K562 (cell line): ENCODE data around the gene CUX1. TPM values are rescaled to one million over a fixed set of nuclear protein-coding genes. Genes with fewer than 3 reads are reported as not detected.

ENCODE experiments used
- ATAC-seq: fragments of 200-7000 bp; cut with Tn5 transposase; 3 replicates; pipeline ENCODE4 v1.9.1; 2020; ENCODE audit warnings: moderate library complexity
- BruUV-seq: library from RNA; stranded (reverse); fragments of 400-500 nt; replicated peaks from 2 replicates; lab custom pipeline; 2021; lab: Mats Ljungman, UMichigan
- CTCF ChIA-PET: fragments of 300-600 bp; formaldehyde crosslinking; extraction: SDS; loops from one replicate; lab custom pipeline; 2021; ENCODE audit warnings: low intra/inter-chr PET ratio; lab: Yijun Ruan, JAX
- POLR2A ChIA-PET: fragments of 300-600, 350-650 bp; sonication (Branson Sonifier 250); formaldehyde crosslinking; extraction: SDS; loops from one replicate; lab custom pipeline; 2021; ENCODE audit warnings: antibody characterized with exemption, inconsistent platforms; lab: Yijun Ruan, JAX
- DNase-seq, 4 experiments: peaks; one replicate each; pipeline versions ENCODE4 v3.0.0 to v3.0.0-alpha.2; 2011 to 2018; ENCODE audit warnings: low spot score in 3 of 4, mixed read lengths in 3 of 4; ENCODE audit errors: extremely low read depth in 1 of 4
- FAIRE-seq: peaks from 2 replicates; lab custom pipeline; 2011; peaks lifted over from hg19 to GRCh38; lab: Jason Lieb, UNC
- H2AFZ ChIP-seq: 2 replicates; pipeline ENCODE4 v1.6.0; 2011; ENCODE audit warnings: low read depth, low read length, control low read depth, inconsistent platforms
- H3K27ac ChIP-seq: fragments of 200-600 bp; 3 replicates; pipeline ENCODE4 v1.8.0; 2011; ENCODE audit warnings: low read depth, mild to moderate bottlenecking, control low read depth, inconsistent platforms, low read length, moderate library complexity, mixed read lengths; ENCODE audit errors: extremely low read depth
- H3K27me3 ChIP-seq, 2 experiments: fragments of 300-600 bp in 1 of 2; 2 replicates in 1 of 2; 3 replicates in 1 of 2; pipeline versions ENCODE4 v1.6.0 to v1.8.0; 2011; ENCODE audit warnings: inconsistent platforms in 2 of 2, low read length in 2 of 2, mild to moderate bottlenecking in 1 of 2, mixed read lengths in 1 of 2, moderate library complexity in 1 of 2; ENCODE audit not compliant: control insufficient read depth in 2 of 2, insufficient read depth in 2 of 2
- H3K36me3 ChIP-seq: fragments of 300-600 bp; 3 replicates; pipeline ENCODE4 v1.8.0; 2011; ENCODE audit warnings: mild to moderate bottlenecking, low read length, inconsistent platforms; ENCODE audit not compliant: control insufficient read depth, insufficient read depth
- H3K4me1 ChIP-seq, 2 experiments: fragments of 200-600 bp in 1 of 2; replicated peaks in 1 of 2; 2 replicates in 1 of 2; 3 replicates in 1 of 2; pipeline versions ENCODE4 v1.5.1 to v1.8.0; 2011; ENCODE audit warnings: inconsistent platforms in 2 of 2, low read length in 2 of 2, mild to moderate bottlenecking in 1 of 2, mixed read lengths in 1 of 2, moderate library complexity in 1 of 2; ENCODE audit not compliant: control insufficient read depth in 2 of 2, insufficient read depth in 2 of 2
- H3K4me2 ChIP-seq: 2 replicates; pipeline ENCODE4 v1.6.1; 2011; ENCODE audit warnings: low read length, control low read depth, inconsistent platforms, mixed read lengths; ENCODE audit not compliant: insufficient read depth
- H3K4me3 ChIP-seq: fragments of 200-600 bp; sonication (generic), shearing (Covaris generic); 2 replicates; pipeline ENCODE4 v1.5.1; 2016; ENCODE audit warnings: control low read depth, inconsistent platforms
- H3K79me2 ChIP-seq: fragments of 200-600 bp; 3 replicates; pipeline ENCODE4 v1.8.0; 2011; ENCODE audit warnings: low read length, inconsistent platforms; ENCODE audit not compliant: control insufficient read depth, insufficient read depth
- H3K9ac ChIP-seq, 2 experiments: 2 replicates each; pipeline versions ENCODE4 v1.6.0 to v1.6.1; 2011; ENCODE audit warnings: low read depth in 2 of 2, low read length in 2 of 2, control low read depth in 1 of 2, inconsistent platforms in 1 of 2, mild to moderate bottlenecking in 1 of 2, mixed read lengths in 1 of 2; ENCODE audit not compliant: insufficient read depth in 1 of 2
- H3K9me1 ChIP-seq: one replicate; pipeline ENCODE4 v1.6.0; 2011; ENCODE audit warnings: inconsistent platforms, mild to moderate bottlenecking, low read length, moderate library complexity; ENCODE audit not compliant: control insufficient read depth, insufficient read depth
- H3K9me3 ChIP-seq: replicated peaks from 2 replicates; pipeline ENCODE4 v1.5.1; 2011; ENCODE audit warnings: low read depth, low read length, inconsistent platforms; ENCODE audit not compliant: control insufficient read depth, insufficient read depth
- H4K20me1 ChIP-seq: replicated peaks from 2 replicates; pipeline ENCODE4 v1.6.1; 2011; ENCODE audit warnings: low read length, inconsistent platforms, mixed read lengths; ENCODE audit not compliant: control insufficient read depth, insufficient read depth
- BACH1 ChIP-seq: fragments of 200-800 bp; sonication (Bioruptor generic); IDR thresholded peaks from 2 replicates; pipeline ENCODE4 v1.6.1; 2016; ENCODE audit warnings: missing genetic modification characterization, missing compliant biosample characterization
- PML ChIP-seq: IDR thresholded peaks from 2 replicates; pipeline ENCODE4 v1.6.1; 2012; ENCODE audit warnings: low read length, inconsistent platforms
- RBM34 ChIP-seq: fragments of 200-400 bp; formaldehyde crosslinking; IDR thresholded peaks from 2 replicates; pipeline ENCODE4 v1.6.1; 2018; ENCODE audit warnings: low read length, borderline replicate concordance; ENCODE audit not compliant: insufficient read depth
- RFX1 ChIP-seq: fragments of 450-650 bp; IDR thresholded peaks from 2 replicates; pipeline ENCODE4 v1.6.1; 2016; ENCODE audit warnings: mild to moderate bottlenecking, moderate library complexity
- RHOXF2B ChIP-seq: fragments of 250-450 bp; sonication (Bioruptor Pico); conservative IDR thresholded peaks from 2 replicates; pipeline ENCODE4 v1.5.1; 2021
- SMARCA5 ChIP-seq: fragments of 450-650 bp; IDR thresholded peaks from 2 replicates; pipeline ENCODE4 v1.6.1; 2016
- ZBTB1 ChIP-seq: sonication (generic); formaldehyde crosslinking; IDR thresholded peaks from 2 replicates; pipeline ENCODE4 v1.8.1; 2023; ENCODE audit warnings: missing genetic modification reagents, low read depth, mild to moderate bottlenecking, borderline replicate concordance
- ZC3H11A ChIP-seq: IDR thresholded peaks from 2 replicates; pipeline ENCODE4 v1.6.1; 2012; ENCODE audit warnings: low read depth, low read length, improper control_type of control experiment
- ZNF3 ChIP-seq: fragments of 250-450 bp; sonication (Bioruptor Pico); IDR thresholded peaks from 2 replicates; pipeline ENCODE4 v1.5.0; 2021; ENCODE audit warnings: mild to moderate bottlenecking, moderate library complexity
- ZNF707 ChIP-seq: fragments of 250-450 bp; sonication (Bioruptor Pico); conservative IDR thresholded peaks from 2 replicates; pipeline ENCODE4 v1.8.0; 2022; ENCODE audit warnings: inconsistent platforms, mild to moderate bottlenecking, moderate library complexity
- WGBS: fragments of 100-300 bp; shearing (Covaris generic); methylation state at CpG from one replicate; pipeline ENCODE4 v1.1.6; 2016; ENCODE audit warnings: low coverage, mixed read lengths; ENCODE audit not compliant: insufficient coverage; ENCODE audit errors: missing lambda C conversion rate; 5-methylcytosine and 5-hydroxymethylcytosine counted together
- in situ Hi-C: fragments of 300-500 bp; cut with MboI; formaldehyde crosslinking; loops from 4 replicates; pipeline ENCODE4 v1.15.0; 2018; ENCODE audit warnings: inconsistent platforms, mixed read lengths
- intact Hi-C: fragments of 100-400 bp; cut with micrococcal nuclease; formaldehyde crosslinking; loops from 2 replicates; pipeline ENCODE4 v1.14.2; 2022
- polyA plus RNA-seq, 8 experiments: library from polyadenylated mRNA; depleted of rRNA in 4 of 8; stranded (reverse) in 5 of 8; unstranded in 3 of 8; fragments of >200 nt; fragmentation: Nextera tagmentation in 2 of 8; fragmentation: Illumina TruSeq in 1 of 8; extraction: Ambion mirVana in 2 of 8; extraction: Trizol in 1 of 8; gene quantifications; 2 replicates each; pipeline versions ENCODE4 v1.2.1 to v1.2.3, GENCODE V29; 2011 to 2014; ENCODE audit warnings: inconsistent platforms in 1 of 8, missing spikeins in 1 of 8
- total RNA-seq, 7 experiments: library from RNA; depleted of rRNA in 6 of 7; stranded (reverse); fragments of >200 nt in 6 of 7; fragmentation: Illumina TruSeq in 2 of 7; extraction: Trizol in 2 of 7; gene quantifications; 2 replicates each; pipeline versions ENCODE4 v1.2.1 to v1.2.3, GENCODE V29; 2011 to 2021; ENCODE audit warnings: low replicate concordance in 1 of 7
- TF ChIP-seq, protein P1 (sequence below): fragments of 450-650 bp; IDR thresholded peaks from 2 replicates; pipeline ENCODE4 v1.6.1; 2016; ENCODE audit warnings: missing biosample characterization, missing genetic modification characterization
- TF ChIP-seq, protein P2 (sequence below): fragments of 450-650 bp; formaldehyde crosslinking; IDR thresholded peaks from 2 replicates; pipeline ENCODE4 v1.4.0; 2022; ENCODE audit warnings: missing genetic modification characterization

The CUX1 gene
- total and polyA plus RNA-seq, 9 of the 15 experiments (the other 6 are each of a cell fraction or from before 2014, with no cell fraction given) = 3.6 to 55.3 (median 25.2) TPM

DNA sequence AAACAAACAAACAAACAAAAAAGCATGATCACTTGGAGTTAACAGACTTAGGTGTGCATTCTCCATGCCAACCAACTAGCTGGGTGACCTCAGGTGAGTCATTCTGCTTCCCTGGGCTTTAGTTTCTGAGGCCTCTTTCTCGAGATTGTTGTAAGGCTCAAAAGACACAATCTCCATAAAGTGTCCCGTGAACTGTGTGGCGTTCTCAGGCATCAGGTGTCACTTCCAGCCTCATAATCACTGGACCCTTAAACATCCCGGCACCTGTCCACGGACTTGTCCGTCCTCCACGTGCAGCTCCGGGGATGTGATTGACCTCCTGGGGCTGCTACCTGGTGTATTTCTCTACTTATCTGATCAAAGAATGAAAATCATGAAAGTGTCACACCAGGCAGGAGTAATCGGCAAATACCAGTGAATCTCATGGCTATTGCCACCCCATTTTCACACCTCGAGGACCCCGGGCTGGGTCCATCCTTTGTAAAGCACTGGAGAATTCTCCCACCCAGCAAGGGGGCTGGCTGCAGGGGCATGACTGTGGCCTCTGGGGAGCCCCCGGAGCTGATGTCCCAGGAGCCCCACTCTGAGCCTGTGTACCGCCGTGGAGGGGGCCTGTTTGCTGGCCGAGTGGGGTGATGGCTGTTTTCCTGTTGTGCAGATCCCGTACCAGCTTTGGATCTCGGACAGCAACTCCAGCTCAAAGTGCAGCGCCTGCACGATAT is 279.4 kb downstream of the CUX1 start:
- H3K27me3 ChIP-seq = no peaks in the 10 kb centered on the region
- no peak overlapping the region for H3K27ac ChIP-seq
- no peak overlapping the region for H3K9ac ChIP-seq
- intact Hi-C loops = no loop called here
- TF ChIP-seq ZBTB1 (CRISPR knock-in tag) = no peak
- TF ChIP-seq, protein P1, sequence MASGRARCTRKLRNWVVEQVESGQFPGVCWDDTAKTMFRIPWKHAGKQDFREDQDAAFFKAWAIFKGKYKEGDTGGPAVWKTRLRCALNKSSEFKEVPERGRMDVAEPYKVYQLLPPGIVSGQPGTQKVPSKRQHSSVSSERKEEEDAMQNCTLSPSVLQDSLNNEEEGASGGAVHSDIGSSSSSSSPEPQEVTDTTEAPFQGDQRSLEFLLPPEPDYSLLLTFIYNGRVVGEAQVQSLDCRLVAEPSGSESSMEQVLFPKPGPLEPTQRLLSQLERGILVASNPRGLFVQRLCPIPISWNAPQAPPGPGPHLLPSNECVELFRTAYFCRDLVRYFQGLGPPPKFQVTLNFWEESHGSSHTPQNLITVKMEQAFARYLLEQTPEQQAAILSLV (tag) = no peak
- TF ChIP-seq, protein P2, sequence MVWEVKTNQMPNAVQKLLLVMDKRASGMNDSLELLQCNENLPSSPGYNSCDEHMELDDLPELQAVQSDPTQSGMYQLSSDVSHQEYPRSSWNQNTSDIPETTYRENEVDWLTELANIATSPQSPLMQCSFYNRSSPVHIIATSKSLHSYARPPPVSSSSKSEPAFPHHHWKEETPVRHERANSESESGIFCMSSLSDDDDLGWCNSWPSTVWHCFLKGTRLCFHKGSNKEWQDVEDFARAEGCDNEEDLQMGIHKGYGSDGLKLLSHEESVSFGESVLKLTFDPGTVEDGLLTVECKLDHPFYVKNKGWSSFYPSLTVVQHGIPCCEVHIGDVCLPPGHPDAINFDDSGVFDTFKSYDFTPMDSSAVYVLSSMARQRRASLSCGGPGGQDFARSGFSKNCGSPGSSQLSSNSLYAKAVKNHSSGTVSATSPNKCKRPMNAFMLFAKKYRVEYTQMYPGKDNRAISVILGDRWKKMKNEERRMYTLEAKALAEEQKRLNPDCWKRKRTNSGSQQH (CRISPR knock-in tag) = no peak
- no peak for TF ChIP-seq PML
- no peak for TF ChIP-seq SMARCA5
- TF ChIP-seq RFX1 = no peak
- no peak for TF ChIP-seq RHOXF2B (CRISPR knock-in tag)
- no peak for TF ChIP-seq RBM34
- no peak for TF ChIP-seq ZC3H11A
- TF ChIP-seq ZNF707 = no peak
- no peak for TF ChIP-seq ZNF3
- TF ChIP-seq BACH1 = no peak
- no peak for ATAC-seq
- no peaks in the 10 kb centered on the region for H3K79me2 ChIP-seq
- H3K4me3 ChIP-seq = no peak overlapping the region
- H3K9me1 ChIP-seq = no peaks in the 10 kb centered on the region
- POLR2A ChIA-PET = no interaction called here
- H3K4me2 ChIP-seq = no peak overlapping the region
- FAIRE-seq = no peak
- no peak for DNase-seq
- H2AFZ ChIP-seq = no peak overlapping the region
- no TSS peak for BruUV-seq
- 0 out of 2 replicates have a peak, but pooled peaks cover 4% of the 10 kb centered on the region for H4K20me1 ChIP-seq
- H3K9me3 ChIP-seq = no peaks in the 10 kb centered on the region
- H3K36me3 ChIP-seq = peaks cover 25% of the 10 kb centered on the region; the same call in 2 of the 3 replicates
- in situ Hi-C loops = no loop called here
- CTCF ChIA-PET = no interaction called here
- H3K4me1 ChIP-seq = peaks cover 0 to 3% of the 10 kb centered on the region in 2 experiments; a peak in 1 of 5 replicates
- 83% methylated on average over 19 of the region's 19 CpGs for WGBS
